Endothelial cell of umbilical vein (primary cell): ENCODE measurements around the gene GALNT17. TPM values are rescaled to one million over a fixed set of nuclear protein-coding genes. Genes with fewer than 3 reads are reported as not detected.

Experiments used
- BruUV-seq: library from RNA; stranded (reverse); fragments of 400-500 nt; replicated peaks from 2 replicates; lab custom pipeline; 2021; lab: Mats Ljungman, UMichigan
- CTCF ChIA-PET: fragments of 300-600, 350-600 bp; sonication (Branson Sonifier 250); formaldehyde crosslinking; loops from one replicate; lab custom pipeline; 2021; ENCODE audit warnings: antibody characterized with exemption, inconsistent platforms; lab: Charles Lee
- POLR2A ChIA-PET: fragments of 300-600, 350-600 bp; sonication (Branson Sonifier 250); formaldehyde crosslinking; loops from one replicate; lab custom pipeline; 2021; ENCODE audit warnings: antibody characterized with exemption, inconsistent platforms; lab: Charles Lee
- DNase-seq: peaks from one replicate; pipeline ENCODE4 v3.0.0-alpha.2; 2011; ENCODE audit warnings: low read depth, low spot score
- FAIRE-seq: peaks from 2 replicates; lab custom pipeline; 2011; peaks lifted over from hg19 to GRCh38; lab: Jason Lieb, UNC
- H2AFZ ChIP-seq: 2 replicates; pipeline ENCODE4 v1.6.0; 2012; ENCODE audit warnings: low read depth, low read length, control low read depth, inconsistent platforms
- H3K27ac ChIP-seq: 2 replicates; pipeline ENCODE4 v1.5.1; 2011; ENCODE audit warnings: low read depth, mild to moderate bottlenecking, control low read depth, low read length, moderate library complexity; ENCODE audit not compliant: insufficient read depth
- H3K27me3 ChIP-seq, 2 experiments: 2 replicates each; pipeline versions ENCODE4 v1.6.0 to v1.6.1; 2011; ENCODE audit warnings: low read length in 2 of 2, mixed read lengths in 1 of 2; ENCODE audit not compliant: control insufficient read depth in 2 of 2, insufficient read depth in 2 of 2
- H3K36me3 ChIP-seq, 2 experiments: 2 replicates in 1 of 2; 3 replicates in 1 of 2; pipeline ENCODE4 v1.5.1; 2011; ENCODE audit warnings: low read length in 2 of 2, mild to moderate bottlenecking in 1 of 2, moderate library complexity in 1 of 2; ENCODE audit not compliant: control insufficient read depth in 2 of 2, insufficient read depth in 2 of 2; ENCODE audit errors: extremely low read depth in 1 of 2
- H3K4me1 ChIP-seq: 3 replicates; pipeline ENCODE4 v1.5.1; 2011; ENCODE audit warnings: mild to moderate bottlenecking, low read length; ENCODE audit not compliant: control insufficient read depth, insufficient read depth; ENCODE audit errors: extremely low read depth
- H3K4me2 ChIP-seq: 2 replicates; pipeline ENCODE4 v1.6.1; 2011; ENCODE audit warnings: low read length, control low read depth, mixed read lengths; ENCODE audit not compliant: insufficient read depth
- H3K4me3 ChIP-seq, 3 experiments: fragments of 200-600 bp in 1 of 3; sonication (generic), shearing (Covaris generic) in 1 of 3; replicated peaks in 1 of 3; 2 replicates each; pipeline ENCODE4 v1.5.1; 2011 to 2016; ENCODE audit warnings: control low read depth in 3 of 3, low read length in 3 of 3, mild to moderate bottlenecking in 2 of 3, inconsistent platforms in 1 of 3, low read depth in 1 of 3, moderate library complexity in 1 of 3; ENCODE audit not compliant: insufficient read depth in 1 of 3
- H3K79me2 ChIP-seq: 2 replicates; pipeline ENCODE4 v1.6.0; 2012; ENCODE audit warnings: low read length, inconsistent platforms; ENCODE audit not compliant: control insufficient read depth, insufficient read depth
- H3K9ac ChIP-seq: replicated peaks from 2 replicates; pipeline ENCODE3; 2011; ENCODE audit warnings: low read length, control low read depth; ENCODE audit not compliant: insufficient read depth; ENCODE audit errors: extremely low read depth
- H3K9me1 ChIP-seq: replicated peaks from 3 replicates; pipeline ENCODE4 v1.6.0; 2011; ENCODE audit warnings: mild to moderate bottlenecking, low read length; ENCODE audit not compliant: control insufficient read depth, insufficient read depth; ENCODE audit errors: extremely low read depth
- H3K9me3 ChIP-seq: replicated peaks from 2 replicates; pipeline ENCODE4 v1.5.1; 2012; ENCODE audit warnings: low read length, inconsistent platforms; ENCODE audit not compliant: control insufficient read depth, insufficient read depth
- H4K20me1 ChIP-seq: replicated peaks from 2 replicates; pipeline ENCODE3; 2011; ENCODE audit warnings: mild to moderate bottlenecking, low read length; ENCODE audit not compliant: control insufficient read depth, insufficient read depth; ENCODE audit errors: extremely low read depth
- CTCF ChIP-seq, 2 donors: IDR thresholded peaks; 1 replicate in 1 of 2; 2 replicates in 1 of 2; pipeline ENCODE4 v1.5.1; 2011; ENCODE audit warnings: low read length in 2 of 2, mild to moderate bottlenecking in 2 of 2, moderate library complexity in 2 of 2, control low read depth in 1 of 2, inconsistent platforms in 1 of 2, low read depth in 1 of 2; ENCODE audit not compliant: insufficient read depth in 1 of 2; ENCODE audit errors: extremely low read depth in 1 of 2
- EZH2 ChIP-seq: IDR thresholded peaks from 2 replicates; pipeline ENCODE4 v1.6.1; 2012; ENCODE audit warnings: borderline replicate concordance, low read depth, mild to moderate bottlenecking, moderate library complexity, low read length, inconsistent platforms; ENCODE audit not compliant: severe bottlenecking
- FOS ChIP-seq: IDR thresholded peaks from 2 replicates; pipeline ENCODE4 v1.6.1; 2011; ENCODE audit warnings: mild to moderate bottlenecking, low read length, moderate library complexity, borderline replicate concordance; ENCODE audit not compliant: insufficient read depth
- GATA2 ChIP-seq: IDR thresholded peaks from 2 replicates; pipeline ENCODE4 v1.7.0; 2011; ENCODE audit warnings: low read depth, mild to moderate bottlenecking, moderate library complexity, mixed read lengths, low read length; ENCODE audit not compliant: insufficient read length, insufficient read depth
- JUN ChIP-seq: IDR thresholded peaks from 2 replicates; pipeline ENCODE4 v1.6.1; 2011; ENCODE audit warnings: borderline replicate concordance, low read depth; ENCODE audit not compliant: insufficient read length, insufficient read depth
- MAX ChIP-seq: IDR thresholded peaks from 2 replicates; pipeline ENCODE4 v1.6.1; 2011; ENCODE audit not compliant: insufficient read depth, insufficient read length
- MYC ChIP-seq: IDR thresholded peaks from one replicate; pipeline ENCODE4 v1.6.1; 2011; ENCODE audit warnings: mild to moderate bottlenecking, low read depth, low read length
- POLR2A ChIP-seq: IDR thresholded peaks from 2 replicates; pipeline ENCODE4 v1.6.1; 2012; ENCODE audit warnings: low read depth, mild to moderate bottlenecking, control low read depth, low read length
- POLR2AphosphoS5 ChIP-seq: IDR thresholded peaks from 2 replicates; pipeline ENCODE4 v1.6.1; 2012; ENCODE audit warnings: low read depth, mild to moderate bottlenecking, control low read depth, low read length, moderate library complexity; ENCODE audit not compliant: insufficient read depth
- dilution Hi-C: fragments of 300-500 bp; cut with MboI; formaldehyde crosslinking; loops from one replicate; pipeline ENCODE4 v1.15.0; 2019; ENCODE audit warnings: low sequenced_read_pairs; ENCODE audit not compliant: extremely low pct_ligation_motif_present
- intact Hi-C: fragments of 100-400 bp; cut with micrococcal nuclease; formaldehyde crosslinking; loops from one replicate; pipeline ENCODE4 v1.10.0; 2022
- polyA plus RNA-seq, 4 experiments: library from polyadenylated mRNA; depleted of rRNA in 3 of 4; stranded (reverse) in 3 of 4; unstranded in 1 of 4; fragments of >200 nt; gene quantifications; 2 replicates each; pipeline versions ENCODE4 v1.2.1 to v1.2.3, GENCODE V29; 2011 to 2012; ENCODE audit warnings: missing spikeins in 1 of 4
- total RNA-seq: library from RNA; stranded (reverse); gene quantifications from 2 replicates; pipeline ENCODE4 v1.2.3, GENCODE V29; 2021

The GALNT17 gene
- total and polyA plus RNA-seq, 2 donors (not counting 3 experiments of a cell fraction or from before 2014, with no cell fraction given), result not detected

- no peak for FAIRE-seq
- no TSS peak for BruUV-seq
- TF ChIP-seq FOS, result no peak
- Histone ChIP-seq H3K36me3 (no peaks in the 10 kb centered on the region), H4K20me1 (no peaks in the 10 kb centered on the region), H3K4me2 (no peak overlapping the region), H3K79me2 (no peaks in the 10 kb centered on the region), H3K9me3 (peaks cover 5% of the 10 kb centered on the region), H2AFZ (no peak overlapping the region), H3K27ac (no peak overlapping the region), H3K27me3 (no peaks in the 10 kb centered on the region), H3K4me3 (no peak overlapping the region), H3K9ac (no peak overlapping the region), H3K4me1 (no peaks in the 10 kb centered on the region), H3K9me1 (no peaks in the 10 kb centered on the region)
- dilution Hi-C loops, result no loop called here
- intact Hi-C loops, result no loop called here
- POLR2A ChIA-PET, result no interaction called here
- CTCF ChIA-PET, result no interaction called here
- no peak for DNase-seq
These were observed 135.0 kb downstream of the GALNT17 start for GRCh38 chr7:71266912-71267311.

- Histone ChIP-seq H3K4me3 (no peak overlapping the region), H3K27me3 (no peaks in the 10 kb centered on the region), H3K4me2 (no peak overlapping the region), H3K36me3 (no peaks in the 10 kb centered on the region), H3K27ac (no peak overlapping the region), H2AFZ (no peak overlapping the region), H3K9me1 (no peaks in the 10 kb centered on the region), H4K20me1 (no peaks in the 10 kb centered on the region), H3K9ac (no peak overlapping the region), H3K79me2 (no peaks in the 10 kb centered on the region), H3K9me3 (peaks cover 5% of the 10 kb centered on the region), H3K4me1 (no peaks in the 10 kb centered on the region)
- intact Hi-C loops (no loop called here), dilution Hi-C loops (no loop called here)
- FAIRE-seq (no peak), DNase-seq (no peak)
- CTCF ChIA-PET, result no interaction called here
- no peak for TF ChIP-seq POLR2A
- no peak for TF ChIP-seq GATA2
- no peak for TF ChIP-seq CTCF (IDR thresholded peaks at IDR 0.05; ENCODE audit: extremely low read depth in 1 of 2, insufficient read depth in 1 of 2, low read depth in 1 of 2, low read length in 2 of 2)
- TF ChIP-seq JUN, result no peak
- TF ChIP-seq FOS, result no peak
- TF ChIP-seq MYC, result no peak
- TF ChIP-seq EZH2, result no peak
- no peak for TF ChIP-seq MAX
- no peak for TF ChIP-seq POLR2AphosphoS5
- BruUV-seq, result no TSS peak
- POLR2A ChIA-PET, result no interaction called here
These were observed 136.0 kb downstream of the GALNT17 start for GRCh38 chr7:71267734-71268469.
